Measurements from ENCODE around the gene COG1. TPM values are rescaled to one million over a fixed set of nuclear protein-coding genes. Genes with fewer than 3 reads are reported as not detected.

COG1 gene
- total and polyA plus RNA-seq, 2 of the 8 experiments (the other 6 are each of a cell fraction or from before 2014, with no cell fraction given) = 11.0 to 19.5 TPM

DNA sequence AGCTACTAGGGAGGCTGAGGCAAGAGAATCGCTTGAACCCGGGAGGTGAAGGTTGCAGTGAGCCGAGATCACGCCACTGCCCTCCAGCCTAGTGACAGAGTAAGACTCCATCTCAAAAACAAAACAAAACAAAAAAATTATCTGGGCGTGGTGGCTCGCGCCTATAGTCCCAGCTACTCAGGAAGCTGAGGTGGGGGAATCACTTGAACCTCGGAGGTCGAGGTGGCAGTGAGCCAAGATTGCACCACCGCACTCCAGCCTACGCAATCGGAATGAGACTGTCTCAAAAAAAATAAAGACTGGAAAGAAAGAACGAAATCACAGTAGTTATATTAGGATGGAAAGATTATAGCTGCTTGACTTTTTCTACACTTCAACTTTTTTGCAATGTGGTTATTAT is 18.9 kb downstream of the COG1 start (continued):
- TF ChIP-seq ATF3 (IDR thresholded peaks at IDR 0.05; ENCODE audit: insufficient read depth, low read depth, low read length) = no peak
- TF ChIP-seq HDAC6 (IDR thresholded peaks at IDR 0.05; ENCODE audit: low read depth, low read length) = no peak
- no peak for TF ChIP-seq RFX5 (IDR thresholded peaks at IDR 0.05; ENCODE audit: borderline replicate concordance, low read depth, low read length)
- TF ChIP-seq, protein P1, sequence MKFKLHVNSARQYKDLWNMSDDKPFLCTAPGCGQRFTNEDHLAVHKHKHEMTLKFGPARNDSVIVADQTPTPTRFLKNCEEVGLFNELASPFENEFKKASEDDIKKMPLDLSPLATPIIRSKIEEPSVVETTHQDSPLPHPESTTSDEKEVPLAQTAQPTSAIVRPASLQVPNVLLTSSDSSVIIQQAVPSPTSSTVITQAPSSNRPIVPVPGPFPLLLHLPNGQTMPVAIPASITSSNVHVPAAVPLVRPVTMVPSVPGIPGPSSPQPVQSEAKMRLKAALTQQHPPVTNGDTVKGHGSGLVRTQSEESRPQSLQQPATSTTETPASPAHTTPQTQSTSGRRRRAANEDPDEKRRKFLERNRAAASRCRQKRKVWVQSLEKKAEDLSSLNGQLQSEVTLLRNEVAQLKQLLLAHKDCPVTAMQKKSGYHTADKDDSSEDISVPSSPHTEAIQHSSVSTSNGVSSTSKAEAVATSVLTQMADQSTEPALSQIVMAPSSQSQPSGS (IDR thresholded peaks at IDR 0.05; ENCODE audit: low read length) = no peak
- no peak for TF ChIP-seq SRF (IDR thresholded peaks at IDR 0.05; ENCODE audit: low read depth, low read length)
